ENCODE data around the gene CXCR4. TPM values are rescaled to one million over a fixed set of nuclear protein-coding genes. Genes with fewer than 3 reads are reported as not detected.
"Not testable (repeated sequence)": the region's sequence is repeated elsewhere in the genome, so short reads cannot be mapped to it uniquely, and the experiment has no call there.

Gene CXCR4
- total RNA-seq, 1 experiment from 2014 or later, result 0.12 TPM

DNA sequence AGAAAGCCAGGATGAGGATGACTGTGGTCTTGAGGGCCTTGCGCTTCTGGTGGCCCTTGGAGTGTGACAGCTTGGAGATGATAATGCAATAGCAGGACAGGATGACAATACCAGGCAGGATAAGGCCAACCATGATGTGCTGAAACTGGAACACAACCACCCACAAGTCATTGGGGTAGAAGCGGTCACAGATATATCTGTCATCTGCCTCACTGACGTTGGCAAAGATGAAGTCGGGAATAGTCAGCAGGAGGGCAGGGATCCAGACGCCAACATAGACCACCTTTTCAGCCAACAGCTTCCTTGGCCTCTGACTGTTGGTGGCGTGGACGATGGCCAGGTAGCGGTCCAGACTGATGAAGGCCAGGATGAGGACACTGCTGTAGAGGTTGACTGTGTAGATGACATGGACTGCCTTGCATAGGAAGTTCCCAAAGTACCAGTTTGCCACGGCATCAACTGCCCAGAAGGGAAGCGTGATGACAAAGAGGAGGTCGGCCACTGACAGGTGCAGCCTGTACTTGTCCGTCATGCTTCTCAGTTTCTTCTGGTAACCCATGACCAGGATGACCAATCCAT is 2.7 kb downstream of the CXCR4 start:
- no peak for DNase-seq (ENCODE audit: extremely low read depth, low read depth)

DNA sequence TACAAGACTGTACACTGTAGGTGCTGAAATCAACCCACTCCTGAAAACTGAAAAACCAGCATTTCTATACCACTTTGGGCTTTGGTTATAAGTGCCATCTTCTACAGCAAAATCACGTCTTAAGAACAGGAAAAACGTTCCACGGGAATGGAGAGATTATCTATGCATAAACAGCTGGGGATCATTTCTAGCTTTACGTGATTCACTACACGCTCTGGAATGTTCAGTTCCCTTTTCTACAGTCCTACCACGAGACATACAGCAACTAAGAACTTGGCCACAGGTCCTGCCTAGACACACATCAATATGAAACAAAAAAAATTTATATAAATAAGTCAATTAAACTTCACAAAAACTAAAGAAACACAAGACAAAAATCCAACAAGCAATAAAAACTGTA is 3.6 kb downstream of the CXCR4 start:
- no peak for DNase-seq (ENCODE audit: extremely low read depth, low read depth)

DNA sequence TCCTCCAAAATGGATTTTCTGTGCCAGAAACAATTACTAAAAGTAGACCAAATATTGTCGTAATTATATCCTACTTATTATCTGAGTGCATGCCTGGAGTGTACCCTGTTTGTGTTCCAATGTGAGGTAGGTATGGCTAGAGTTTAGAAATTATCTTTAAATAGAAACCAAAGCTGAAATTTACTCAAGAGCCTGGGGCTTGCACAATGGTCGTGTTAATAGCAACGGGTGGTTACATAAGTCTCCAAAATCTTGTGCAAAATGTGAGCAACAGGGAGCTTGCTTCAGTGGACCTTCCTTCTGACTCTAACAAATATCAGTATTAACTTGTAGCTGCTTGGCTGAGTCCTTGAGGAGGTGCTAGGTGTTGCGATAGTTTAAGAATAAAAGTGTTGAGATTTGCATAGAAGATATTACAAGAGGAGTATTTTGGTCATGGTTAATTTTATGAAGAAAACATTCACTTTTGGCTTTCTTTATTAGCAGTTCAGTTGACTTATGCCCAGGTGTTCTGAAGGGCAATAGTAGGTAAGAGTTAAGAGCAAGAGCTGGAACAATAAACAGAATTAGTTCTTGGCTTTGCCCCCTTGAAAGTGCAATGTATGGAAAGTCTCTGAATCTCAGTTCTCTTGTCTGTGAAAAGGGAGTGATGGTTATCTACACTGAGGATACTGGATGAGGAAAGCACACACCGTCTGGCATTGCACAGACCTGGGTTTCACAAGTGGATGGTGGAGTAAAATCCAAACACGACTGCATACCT is 4.6 kb downstream of the CXCR4 start:
- no peak for DNase-seq (ENCODE audit: extremely low read depth, low read depth)

DNA sequence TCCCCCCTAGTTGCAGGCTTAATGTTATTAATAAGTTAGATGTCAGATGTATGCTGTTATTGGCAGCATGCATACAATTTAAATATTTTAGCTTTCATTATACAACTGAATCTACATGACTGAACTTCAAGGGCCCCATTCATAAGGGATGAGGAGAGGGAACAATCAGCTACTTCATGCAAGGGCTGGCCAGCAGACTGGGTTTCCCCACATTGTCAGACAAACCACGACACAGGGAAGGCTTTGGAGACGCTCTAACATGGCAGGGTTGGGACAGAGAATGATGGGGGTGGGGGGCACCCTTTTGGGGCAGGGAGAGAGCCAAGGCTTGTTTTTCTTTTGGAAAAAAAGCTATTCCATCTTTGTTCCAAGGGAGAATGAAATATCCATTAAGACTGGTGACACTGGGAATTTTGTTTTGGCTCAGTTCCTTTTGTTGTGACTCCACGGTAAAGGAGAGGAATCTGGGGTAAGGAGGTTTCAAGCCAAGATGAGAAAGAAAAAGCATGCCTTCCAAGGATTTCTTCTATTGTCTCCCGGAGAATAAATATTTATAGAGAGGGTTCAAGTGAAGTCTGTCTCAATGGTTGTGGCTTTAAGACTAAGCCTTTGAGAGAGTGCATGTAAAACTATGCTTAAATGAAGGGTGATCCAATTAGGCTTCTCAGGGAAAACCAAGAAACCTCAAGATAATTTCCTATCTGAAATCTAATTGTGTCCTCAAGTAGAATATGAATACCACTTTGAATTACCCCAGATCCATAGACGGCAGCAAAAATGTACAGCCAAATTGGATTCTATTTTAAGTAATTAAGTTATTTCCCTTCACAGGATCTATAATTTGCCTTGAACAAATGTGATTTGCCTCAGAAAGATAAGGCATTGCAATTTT is 5.4 kb downstream of the CXCR4 start:
- no peak for DNase-seq (ENCODE audit: extremely low read depth, low read depth)

DNA sequence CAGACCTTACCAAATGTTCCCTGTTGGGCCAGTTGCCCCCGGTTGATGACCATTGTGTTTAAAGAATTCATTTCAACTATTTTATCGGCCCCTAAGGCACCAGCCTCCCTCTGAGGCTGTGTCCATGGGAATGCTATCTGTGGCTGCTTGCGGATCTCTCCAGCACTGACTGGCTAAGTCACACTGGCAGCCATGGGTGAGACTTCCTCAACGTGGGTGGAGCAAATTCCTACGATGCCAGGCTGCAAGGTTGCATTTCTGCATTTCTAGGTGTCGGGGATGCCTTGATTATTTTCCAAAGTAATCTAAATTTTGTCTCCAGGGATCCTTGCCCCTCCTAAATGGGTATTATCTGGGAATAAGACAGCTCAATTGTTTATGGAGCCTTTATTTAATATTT is 6.2 kb downstream of the CXCR4 start:
- no peak for DNase-seq (ENCODE audit: extremely low read depth, low read depth)

DNA sequence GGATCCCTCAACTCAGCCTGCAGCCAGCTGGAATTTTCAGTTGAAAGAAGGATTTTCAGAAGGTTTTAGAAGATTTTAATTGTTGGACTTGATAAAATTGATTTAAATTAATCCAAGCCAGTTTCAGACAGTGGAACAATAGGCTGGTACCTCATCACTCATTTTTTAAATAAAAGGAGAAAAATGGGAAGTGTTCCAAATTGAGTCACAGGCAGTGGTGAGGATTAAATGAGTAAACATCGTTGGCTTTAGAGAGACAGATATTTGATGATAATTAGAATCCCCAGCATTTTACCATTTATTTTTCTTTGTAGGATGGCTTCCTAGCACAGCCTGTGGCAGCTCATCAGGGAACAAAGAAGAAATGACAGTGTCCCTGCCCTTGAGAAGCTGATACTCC is 7.4 kb downstream of the CXCR4 start:
- DNase-seq (ENCODE audit: extremely low read depth, low read depth), result no peak

DNA sequence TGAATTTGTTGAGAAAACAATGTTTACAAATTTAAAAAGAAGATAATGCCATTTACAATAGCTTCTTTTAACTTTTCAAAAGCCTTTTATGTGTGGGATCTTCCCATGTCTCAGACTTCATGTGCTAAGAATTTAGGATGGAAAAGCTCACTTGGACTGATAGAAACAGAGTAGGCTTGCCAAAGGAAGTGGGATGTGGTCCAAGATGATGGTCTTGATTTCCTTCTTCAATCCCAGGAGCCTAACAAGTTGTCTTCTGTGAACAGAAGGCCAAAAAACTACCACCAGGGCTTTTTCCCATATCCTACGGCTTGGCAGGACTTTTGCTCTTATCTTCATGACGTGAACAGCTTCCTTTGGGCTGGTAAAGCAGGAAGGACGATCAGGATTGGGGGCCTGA is 9.5 kb downstream of the CXCR4 start:
- DNase-seq (ENCODE audit: extremely low read depth, low read depth), result no peak

DNA sequence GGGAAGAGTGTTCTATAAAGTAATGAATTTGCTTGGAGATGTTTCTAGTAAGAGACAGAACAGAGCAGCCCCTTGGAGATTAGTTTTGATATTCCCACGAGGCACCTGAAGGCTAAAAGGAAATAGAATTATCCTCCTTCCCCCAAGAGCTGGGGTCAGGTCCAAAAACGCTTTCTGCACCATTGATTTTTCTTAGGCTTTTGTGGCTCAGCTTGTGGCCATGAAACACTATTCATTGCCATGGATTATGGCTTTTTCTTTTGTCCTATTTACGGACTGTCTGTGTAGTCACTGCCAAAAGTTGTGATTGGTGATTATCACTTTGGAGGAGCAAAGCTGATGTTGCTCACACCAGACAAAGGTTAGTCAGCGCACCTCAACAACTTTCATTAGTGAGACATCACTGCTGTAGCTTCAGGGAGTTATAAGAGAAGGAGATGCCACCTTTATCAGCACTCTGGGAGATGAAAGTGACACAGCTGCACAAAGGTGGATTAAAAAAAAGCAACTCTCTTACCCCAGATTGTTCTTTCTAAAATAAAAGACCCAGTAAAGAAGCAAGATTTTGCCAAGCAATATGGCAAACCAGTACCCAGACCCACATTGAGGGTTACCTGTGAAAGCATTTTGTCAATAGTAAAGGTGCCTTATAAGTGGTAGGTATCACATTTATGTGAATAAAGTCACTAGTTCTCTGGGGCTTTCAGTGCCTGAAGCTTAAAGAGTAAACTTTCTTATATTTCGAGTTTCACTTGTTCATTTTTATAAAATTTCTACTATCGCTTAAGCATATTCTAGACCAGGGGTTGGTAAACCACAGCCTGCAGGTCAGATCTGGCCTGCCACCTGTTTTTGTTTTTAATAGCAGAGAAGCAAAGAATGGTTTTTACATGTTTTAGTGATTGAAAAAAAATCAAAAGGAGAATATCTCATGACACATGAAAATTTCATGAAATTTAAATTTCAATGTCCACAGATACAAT is 10.6 kb downstream of the CXCR4 start:
- no peak for DNase-seq (ENCODE audit: extremely low read depth, low read depth)

DNA sequence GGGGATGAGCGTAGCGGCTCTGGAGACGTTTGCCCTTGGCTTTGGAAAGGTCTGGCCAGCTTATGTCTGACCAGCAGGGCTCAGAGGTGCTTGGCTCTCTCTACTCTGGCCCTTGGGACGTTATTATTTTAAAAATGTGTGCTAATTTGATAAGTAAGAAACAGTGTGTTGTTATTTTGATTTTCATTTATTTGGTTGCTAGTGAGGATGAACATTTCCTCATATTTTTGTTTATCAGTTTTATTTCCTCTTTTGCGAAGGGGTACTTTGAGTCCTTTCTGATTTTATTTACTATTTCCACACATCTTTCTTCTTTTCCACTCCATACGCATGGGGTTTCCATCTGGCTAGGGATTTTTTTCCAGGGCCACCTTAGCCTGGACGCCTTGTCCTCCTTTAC is 11.4 kb downstream of the CXCR4 start:
- DNase-seq (ENCODE audit: extremely low read depth, low read depth), result no peak

DNA sequence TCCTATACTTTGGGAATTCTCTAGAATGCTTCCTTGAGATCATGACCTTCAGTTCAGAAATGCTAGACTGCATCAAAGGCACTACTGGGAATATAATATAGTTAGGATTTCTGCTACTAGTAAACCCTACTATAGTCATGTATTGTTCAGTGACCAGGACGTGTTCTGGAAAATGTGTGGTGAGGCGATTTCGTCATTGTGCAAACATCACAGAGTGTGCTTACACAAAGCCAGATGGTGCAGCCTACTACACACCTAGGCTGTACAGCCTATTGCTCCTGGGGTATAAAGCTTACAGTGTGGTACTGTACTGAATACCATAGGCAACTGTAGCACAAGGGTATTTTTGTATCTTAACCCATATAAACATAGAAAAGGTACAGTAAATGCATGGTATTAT is 13.0 kb downstream of the CXCR4 start:
- no peak for DNase-seq (ENCODE audit: extremely low read depth, low read depth)

DNA sequence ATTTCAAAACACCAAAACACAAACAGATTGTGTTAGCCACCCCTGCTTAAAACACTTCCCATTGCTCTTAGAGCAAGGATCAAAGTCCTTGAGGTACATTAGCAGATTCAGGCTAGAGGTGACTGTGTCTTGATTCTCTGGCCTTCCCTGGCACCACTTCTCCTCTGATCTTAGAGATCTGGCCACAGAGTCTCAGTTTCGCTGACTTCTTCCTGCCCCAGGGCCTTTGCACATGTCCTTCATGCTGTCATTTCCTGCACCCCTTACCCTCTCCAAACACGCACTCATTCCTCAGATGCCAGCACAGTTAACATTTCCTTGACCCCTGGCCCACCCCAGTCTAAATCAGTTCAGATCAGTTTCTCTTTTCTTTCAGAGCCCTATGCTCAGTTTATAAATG is 16.9 kb downstream of the CXCR4 start:
- no peak for DNase-seq (ENCODE audit: extremely low read depth, low read depth)

DNA sequence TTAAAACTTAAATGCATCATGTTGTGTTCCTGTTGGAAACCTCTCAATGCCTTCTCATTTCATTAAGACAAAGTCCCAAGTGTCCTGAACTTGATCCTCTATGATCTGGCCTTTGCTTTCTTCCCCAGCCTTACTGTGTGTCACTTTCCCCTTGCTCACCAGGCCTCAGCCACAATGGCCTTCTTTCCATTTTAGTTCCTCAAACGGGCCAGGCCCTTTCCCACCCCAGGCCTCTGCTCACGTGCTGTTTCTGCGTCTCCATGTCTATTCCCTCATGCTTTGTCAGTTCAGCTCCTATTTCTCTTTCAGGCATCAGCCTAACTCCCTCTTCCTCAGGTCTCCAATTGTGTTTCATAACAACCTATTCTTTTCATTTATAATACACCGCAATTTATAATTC is 19.5 kb downstream of the CXCR4 start:
- no peak for DNase-seq (ENCODE audit: extremely low read depth, low read depth)

DNA sequence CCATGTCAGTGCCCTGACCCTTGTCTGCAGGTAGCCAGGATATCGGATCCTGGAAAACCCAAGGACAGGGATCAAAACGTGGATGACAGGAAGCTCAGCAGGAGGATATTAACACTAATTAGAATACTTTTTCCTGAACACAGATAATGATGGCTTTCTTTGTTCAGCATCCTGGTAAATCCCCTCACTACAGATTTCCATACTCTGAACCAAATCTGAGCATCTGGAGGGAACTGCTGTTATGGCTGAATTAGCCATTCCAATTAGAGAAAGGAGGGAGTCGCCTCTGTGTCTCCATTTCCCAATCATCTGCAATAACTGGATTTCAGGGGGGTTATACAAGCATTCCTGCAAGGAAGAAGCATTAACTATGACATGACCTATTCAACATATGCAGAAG is 24.4 kb downstream of the CXCR4 start:
- DNase-seq (ENCODE audit: extremely low read depth, low read depth), result no peak

DNA sequence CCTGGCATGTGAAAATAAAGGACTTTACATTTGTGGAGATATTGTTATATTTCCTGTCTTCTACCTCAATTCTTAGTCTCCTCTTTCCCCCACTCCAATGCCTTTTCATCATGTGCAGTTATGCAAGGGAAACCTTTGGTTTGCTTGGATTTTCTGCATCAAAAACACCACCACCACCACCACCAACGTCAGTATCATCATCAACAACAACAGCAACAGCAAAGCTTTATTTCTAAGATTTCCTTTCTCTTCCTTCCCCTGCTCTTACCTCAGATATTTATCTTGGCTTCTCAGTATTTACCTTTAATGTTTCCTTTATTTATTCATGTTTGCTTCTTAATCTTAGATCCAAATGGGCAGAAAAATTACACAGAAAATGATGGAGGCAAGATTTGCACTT is 26.1 kb downstream of the CXCR4 start:
- DNase-seq (ENCODE audit: extremely low read depth, low read depth), result no peak

DNA sequence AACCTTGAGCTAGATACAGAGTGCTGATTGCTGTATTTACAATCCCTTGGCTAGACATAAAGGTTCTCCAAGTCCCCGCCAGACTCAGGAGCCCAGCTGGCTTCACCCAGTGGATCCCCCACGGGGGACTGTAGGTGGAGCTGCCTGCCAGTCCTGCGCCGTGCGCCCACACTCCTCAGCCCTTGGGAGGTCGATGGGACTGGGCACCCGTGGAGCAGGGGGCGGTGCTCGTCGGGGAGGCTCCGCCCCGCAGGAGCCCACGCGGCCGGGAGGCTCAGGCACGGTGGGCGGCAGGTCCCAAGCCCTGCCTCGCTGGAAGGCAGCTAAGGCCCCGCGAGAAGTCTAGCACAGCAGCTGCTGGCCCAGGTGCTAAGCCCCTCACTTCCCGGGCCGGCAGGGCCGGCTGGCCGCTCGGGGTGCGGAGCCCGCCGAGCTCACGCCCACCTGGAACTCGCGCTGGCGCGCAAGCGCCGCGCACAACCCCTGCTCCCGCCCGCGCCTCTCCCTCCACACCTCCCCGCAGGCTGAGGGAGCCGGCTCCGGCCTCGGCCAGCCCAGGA is 30.0 kb downstream of the CXCR4 start:
- not testable (repeated sequence) for DNase-seq (ENCODE audit: extremely low read depth, low read depth)

DNA sequence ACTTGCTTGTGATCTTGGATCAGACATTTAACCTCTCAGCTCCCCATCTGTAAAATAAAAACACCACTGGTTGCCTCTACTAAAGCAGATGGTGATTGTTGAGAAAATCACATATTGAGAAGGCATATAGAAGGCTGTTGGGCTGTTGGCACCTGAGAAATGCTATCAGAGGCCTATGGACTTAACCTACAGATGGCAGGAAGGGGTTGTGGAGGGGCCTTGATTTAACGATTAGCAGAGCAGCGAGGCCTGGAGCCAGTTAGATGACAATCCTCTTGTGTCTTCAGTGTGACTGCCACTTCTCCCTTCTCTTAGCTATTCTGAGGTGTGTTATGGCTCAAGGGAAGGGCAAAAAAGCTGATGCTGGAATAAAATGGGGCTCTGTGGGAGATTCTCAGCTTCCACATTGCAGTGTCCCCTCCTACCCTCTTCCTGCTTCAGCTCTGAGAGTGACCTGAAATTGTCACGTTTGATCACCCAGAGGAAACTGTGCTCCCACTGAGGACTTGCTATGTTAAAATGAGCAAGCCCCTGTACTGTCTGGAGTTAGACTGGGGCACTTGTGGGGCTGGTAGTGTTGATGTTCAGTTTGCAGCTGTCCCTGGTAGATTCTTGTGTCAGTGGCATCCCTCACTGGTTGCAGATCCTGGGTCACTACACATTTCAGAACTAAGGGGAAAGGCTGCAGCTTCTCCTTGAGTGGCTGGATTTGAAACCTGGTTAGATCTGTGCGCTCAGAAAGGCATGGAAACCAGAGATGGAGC is 31.5 kb downstream of the CXCR4 start:
- no peak for DNase-seq (ENCODE audit: extremely low read depth, low read depth)

DNA sequence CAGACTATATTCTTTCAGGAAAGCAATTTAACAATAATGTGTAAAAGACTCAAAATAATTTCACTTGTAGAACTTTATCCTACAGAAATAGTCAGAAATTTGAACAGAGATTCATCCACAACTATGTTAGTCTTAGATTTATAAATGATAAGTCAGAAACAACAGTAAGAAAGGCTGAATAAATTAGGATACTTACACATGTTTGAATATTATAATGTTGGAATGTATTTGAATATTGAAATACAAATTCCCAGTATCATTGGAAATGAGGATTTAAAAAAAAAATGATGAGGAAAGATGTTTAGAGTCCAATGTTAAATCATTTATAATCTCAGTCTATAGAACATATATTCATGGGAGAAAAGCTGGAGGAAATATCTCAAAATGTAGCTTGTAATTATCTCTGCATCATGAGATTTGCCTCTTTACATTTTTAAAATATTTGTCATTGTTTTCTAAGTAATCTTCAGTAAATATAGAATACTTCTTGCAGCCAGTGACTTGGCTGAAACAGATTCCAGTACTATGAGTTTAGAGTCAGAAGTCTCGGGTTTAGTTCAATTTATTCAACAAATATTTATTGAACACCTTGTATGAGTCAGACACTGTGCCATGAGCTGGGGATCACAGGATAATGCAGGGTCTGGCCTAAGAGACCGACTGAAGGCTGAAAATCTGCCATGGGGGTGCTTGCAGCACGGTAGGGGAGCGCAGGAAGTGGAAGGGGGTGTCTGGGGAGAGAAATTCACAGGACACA is 32.3 kb downstream of the CXCR4 start:
- DNase-seq (ENCODE audit: extremely low read depth, low read depth), result no peak

DNA sequence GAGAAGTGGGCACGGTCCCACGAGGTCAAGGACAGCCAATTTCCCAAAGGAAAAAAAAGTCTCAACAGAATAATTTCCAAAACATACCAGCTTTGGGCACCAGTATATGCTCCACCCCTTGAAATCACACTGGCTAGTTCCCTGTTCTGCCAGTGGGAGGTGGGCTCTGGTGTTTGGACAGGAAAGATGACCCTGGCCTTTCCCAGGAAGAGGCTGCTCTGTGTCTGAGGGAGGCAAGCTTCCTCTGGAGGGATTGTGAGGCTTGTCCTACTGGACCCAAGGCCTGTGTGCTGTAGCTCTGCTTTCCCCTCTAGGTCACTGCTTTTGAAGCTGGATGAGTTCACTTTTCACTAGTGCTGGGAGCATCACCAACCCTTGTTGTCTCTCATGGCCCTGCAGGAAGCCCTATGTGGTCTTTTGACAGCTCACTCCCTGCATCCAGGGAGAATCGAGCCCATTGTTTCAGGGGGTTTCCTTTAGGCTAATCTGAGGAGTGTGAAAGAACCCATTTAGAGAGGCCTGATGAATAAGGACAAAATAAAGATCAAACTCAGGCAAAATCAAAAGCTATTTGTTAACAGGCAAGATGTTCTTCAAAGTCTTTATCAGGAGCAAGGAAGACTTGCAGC is 36.3 kb downstream of the CXCR4 start:
- no peak for DNase-seq (ENCODE audit: extremely low read depth, low read depth)

Data from NCI-H460 (cell line).